IMR-90 (cell line): ENCODE measurements around the gene KIF9.

Experiments
- BHLHE40 ChIP-seq: fragments of 150-350 bp; IDR thresholded peaks from 2 replicates; pipeline ENCODE4 v1.6.1; 2016; ENCODE audit warnings: mild to moderate bottlenecking, low read depth, low read length
- CTCF ChIP-seq: conservative IDR thresholded peaks from 2 replicates; pipeline ENCODE4 v1.5.1; 2012; ENCODE audit warnings: mild to moderate bottlenecking, low read depth, low read length, improper control_type of control experiment
- MXI1 ChIP-seq: IDR thresholded peaks from 2 replicates; pipeline ENCODE4 v1.6.1; 2012; ENCODE audit warnings: low read depth, mild to moderate bottlenecking, low read length, moderate library complexity, borderline replicate concordance
- POLR2A ChIP-seq: IDR thresholded peaks from 2 replicates; pipeline ENCODE4 v1.6.1; 2012; ENCODE audit warnings: mild to moderate bottlenecking, low read depth, low read length
- RFX5 ChIP-seq: IDR thresholded peaks from 2 replicates; pipeline ENCODE4 v1.8.0; 2012; ENCODE audit warnings: low read depth, mild to moderate bottlenecking, low read length, moderate library complexity

GRCh38 chr3:47274652-47275051 is 7.9 kb downstream of the KIF9 start:
- TF ChIP-seq POLR2A (no peak), CTCF (no peak), RFX5 (no peak), MXI1 (no peak), BHLHE40 (no peak)
